Muscle of leg (tissue), 11 donors: ENCODE results near the gene MRPL58. TPM values are rescaled to one million over a fixed set of nuclear protein-coding genes. Genes with fewer than 3 reads are reported as not detected.
A peak's percentile ranks its signal among the peaks of the same experiment; 100 is the strongest.

Source experiments
- DNase-seq: peaks from one replicate; pipeline ENCODE4 v3.0.0; 2013
- H3K27ac ChIP-seq: one replicate; pipeline ENCODE4 v1.5.1; 2013; ENCODE audit warnings: mild to moderate bottlenecking, low read length, control low read depth
- H3K27me3 ChIP-seq: one replicate; pipeline ENCODE4 v1.6.1; 2013; ENCODE audit warnings: low read length; ENCODE audit not compliant: control insufficient read depth, insufficient read depth
- H3K36me3 ChIP-seq: one replicate; pipeline ENCODE4 v1.6.1; 2013; ENCODE audit warnings: low read length; ENCODE audit not compliant: control insufficient read depth, insufficient read depth
- H3K4me1 ChIP-seq: one replicate; pipeline ENCODE4 v1.6.1; 2013; ENCODE audit warnings: low read length; ENCODE audit not compliant: control insufficient read depth, insufficient read depth
- H3K4me3 ChIP-seq: one replicate; pipeline ENCODE4 v1.5.1; 2013; ENCODE audit warnings: low read length, control low read depth
- H3K9me3 ChIP-seq: replicated peaks from 2 replicates; pipeline ENCODE4 v1.6.1; 2013; ENCODE audit warnings: low read depth, low read length; ENCODE audit not compliant: control insufficient read depth
- WGBS: methylation state at CpG from one replicate; pipeline ENCODE4 v1.1.5; 2013; ENCODE audit warnings: missing lambda C conversion rate; ENCODE audit not compliant: insufficient coverage; 5-methylcytosine and 5-hydroxymethylcytosine counted together
- polyA plus RNA-seq, 8 donors: library from polyadenylated mRNA; unstranded; fragments of 120-200 nt; gene quantifications; one replicate each; pipeline versions ENCODE4 v1.2.1 to v1.2.3, GENCODE V29; 2013; ENCODE audit warnings: inconsistent platforms in 1 of 8, low replicate concordance in 1 of 8; ENCODE audit not compliant: insufficient read length in 8 of 8, insufficient read depth in 1 of 8
- total RNA-seq: library from RNA; stranded (reverse); fragments of 120-200 nt; gene quantifications from one replicate; pipeline ENCODE4 v1.2.4, GENCODE V29; 2013

MRPL58 gene
- total and polyA plus RNA-seq, 9 donors: 17.6 to 34.0 (median 21.2) TPM

- Histone ChIP-seq H3K4me3 (peak overlapping the region; percentile 45), H3K4me1 (peaks cover 14% of the 10 kb centered on the region), H3K36me3 (no peaks in the 10 kb centered on the region), H3K9me3 (no peaks in the 10 kb centered on the region), H3K27me3 (peaks cover 45% of the 10 kb centered on the region), H3K27ac (peak overlapping the region; percentile 1)
- no peak for DNase-seq
- 12% methylated on average over 9 of the region's 9 CpGs for WGBS
Observed at GRCh38 chr17:74971842-74972106, 40.7 kb upstream of the MRPL58 start.

- under 1% methylated on average over 93 of the region's 95 CpGs for WGBS
- H3K27me3 ChIP-seq: peaks cover 47% of the 10 kb centered on the region
- DNase-seq: peak; percentile 43
- no peaks in the 10 kb centered on the region for H3K36me3 ChIP-seq
- no peaks in the 10 kb centered on the region for H3K9me3 ChIP-seq
- peaks cover 14% of the 10 kb centered on the region for H3K4me1 ChIP-seq
- H3K4me3 ChIP-seq: peak within 1 kb of the TSS; percentile 45
- H3K27ac ChIP-seq: peak within 1 kb of the TSS; percentile 1
Observed at GRCh38 chr17:74972107-74972972, 40.1 kb upstream of the MRPL58 start, which contains the start of gene HID1. Gene HID1 (minus strand): TSS chr17:74972759. CDS start chr17:74972656, 103 bp downstream.

- H3K9me3 ChIP-seq: no peaks in the 10 kb centered on the region
- no peak overlapping the region for H3K27ac ChIP-seq
- WGBS: 2% methylated on average over 8 of the region's 17 CpGs
- DNase-seq: no peak
- no peak overlapping the region for H3K4me3 ChIP-seq
- peaks cover 14% of the 10 kb centered on the region for H3K4me1 ChIP-seq
- H3K36me3 ChIP-seq: no peaks in the 10 kb centered on the region
- peaks cover 47% of the 10 kb centered on the region for H3K27me3 ChIP-seq
Observed at GRCh38 chr17:74972973-74973328, 39.5 kb upstream of the MRPL58 start.

- DNase-seq: no peak
- Histone ChIP-seq H3K4me1 (peaks cover 14% of the 10 kb centered on the region), H3K9me3 (no peaks in the 10 kb centered on the region), H3K36me3 (no peaks in the 10 kb centered on the region), H3K4me3 (no peak overlapping the region), H3K27ac (no peak overlapping the region), H3K27me3 (peaks cover 51% of the 10 kb centered on the region)
- 80% methylated on average over 1 of the region's 4 CpGs for WGBS
Observed at GRCh38 chr17:74975943-74976342, 36.5 kb upstream of the MRPL58 start.

- Histone ChIP-seq H3K27me3 (peaks cover 34% of the 10 kb centered on the region), H3K36me3 (no peaks in the 10 kb centered on the region), H3K9me3 (no peaks in the 10 kb centered on the region), H3K4me3 (no peak overlapping the region), H3K4me1 (peaks cover 18% of the 10 kb centered on the region), H3K27ac (no peak overlapping the region)
- no peak for DNase-seq
- no CpG with 5 or more reads among the region's 3 CpGs for WGBS
Observed at GRCh38 chr17:74977802-74978201, 34.7 kb upstream of the MRPL58 start.

GRCh38 chr17:74978240-74978639, 34.2 kb upstream of the MRPL58 start:
- H3K4me1 ChIP-seq: peaks cover 15% of the 10 kb centered on the region
- H3K9me3 ChIP-seq: no peaks in the 10 kb centered on the region
- peaks cover 30% of the 10 kb centered on the region for H3K27me3 ChIP-seq
- no peak overlapping the region for H3K27ac ChIP-seq
- DNase-seq: no peak
- WGBS: 60% methylated on average over 3 of the region's 3 CpGs
- no peaks in the 10 kb centered on the region for H3K36me3 ChIP-seq
- H3K4me3 ChIP-seq: no peak overlapping the region

- peaks cover 15% of the 10 kb centered on the region for H3K4me1 ChIP-seq
- H3K4me3 ChIP-seq: no peak overlapping the region
- H3K36me3 ChIP-seq: no peaks in the 10 kb centered on the region
- WGBS: 74% methylated on average over 9 of the region's 17 CpGs
- no peaks in the 10 kb centered on the region for H3K9me3 ChIP-seq
- DNase-seq: no peak
- H3K27me3 ChIP-seq: peaks cover 16% of the 10 kb centered on the region
- H3K27ac ChIP-seq: no peak overlapping the region
Observed at GRCh38 chr17:74979408-74980146, 32.9 kb upstream of the MRPL58 start.

GRCh38 chr17:74981318-74981978, 31.0 kb upstream of the MRPL58 start:
- H3K27me3 ChIP-seq: peaks cover 7% of the 10 kb centered on the region
- no peak for DNase-seq
- 64% methylated on average over 12 of the region's 16 CpGs for WGBS

GRCh38 chr17:74981979-74982662, 30.3 kb upstream of the MRPL58 start:
- peak overlapping the region; percentile 91 for H3K27ac ChIP-seq
- H3K36me3 ChIP-seq: no peaks in the 10 kb centered on the region
- peaks cover 5% of the 10 kb centered on the region for H3K27me3 ChIP-seq
- peaks cover 18% of the 10 kb centered on the region for H3K4me1 ChIP-seq
- peak overlapping the region; percentile 61 for H3K4me3 ChIP-seq
- DNase-seq: peak; percentile 80
- H3K9me3 ChIP-seq: no peaks in the 10 kb centered on the region
- under 1% methylated on average over 54 of the region's 61 CpGs for WGBS

More at GRCh38 chr17:74981318-74981978, 31.0 kb upstream of the MRPL58 start:
- no peaks in the 10 kb centered on the region for H3K9me3 ChIP-seq
- peak overlapping the region; percentile 61 for H3K4me3 ChIP-seq
- H3K27ac ChIP-seq: peak overlapping the region; percentile 91
- peaks cover 15% of the 10 kb centered on the region for H3K4me1 ChIP-seq
- no peaks in the 10 kb centered on the region for H3K36me3 ChIP-seq
